NCI-H146 treated with DMSO at 0.1 percent for 48 hours (cell line): Measurements from ENCODE around the gene ZFAND5.
A peak's percentile ranks its signal among the peaks of the same experiment; 100 is the strongest.

Source experiments
- DNase-seq: peaks from one replicate; lab custom pipeline; 2025; ENCODE audit not compliant: unreplicated experiment; lab: John Stamatoyannopoulos, UW

The ZFAND5 gene

DNA sequence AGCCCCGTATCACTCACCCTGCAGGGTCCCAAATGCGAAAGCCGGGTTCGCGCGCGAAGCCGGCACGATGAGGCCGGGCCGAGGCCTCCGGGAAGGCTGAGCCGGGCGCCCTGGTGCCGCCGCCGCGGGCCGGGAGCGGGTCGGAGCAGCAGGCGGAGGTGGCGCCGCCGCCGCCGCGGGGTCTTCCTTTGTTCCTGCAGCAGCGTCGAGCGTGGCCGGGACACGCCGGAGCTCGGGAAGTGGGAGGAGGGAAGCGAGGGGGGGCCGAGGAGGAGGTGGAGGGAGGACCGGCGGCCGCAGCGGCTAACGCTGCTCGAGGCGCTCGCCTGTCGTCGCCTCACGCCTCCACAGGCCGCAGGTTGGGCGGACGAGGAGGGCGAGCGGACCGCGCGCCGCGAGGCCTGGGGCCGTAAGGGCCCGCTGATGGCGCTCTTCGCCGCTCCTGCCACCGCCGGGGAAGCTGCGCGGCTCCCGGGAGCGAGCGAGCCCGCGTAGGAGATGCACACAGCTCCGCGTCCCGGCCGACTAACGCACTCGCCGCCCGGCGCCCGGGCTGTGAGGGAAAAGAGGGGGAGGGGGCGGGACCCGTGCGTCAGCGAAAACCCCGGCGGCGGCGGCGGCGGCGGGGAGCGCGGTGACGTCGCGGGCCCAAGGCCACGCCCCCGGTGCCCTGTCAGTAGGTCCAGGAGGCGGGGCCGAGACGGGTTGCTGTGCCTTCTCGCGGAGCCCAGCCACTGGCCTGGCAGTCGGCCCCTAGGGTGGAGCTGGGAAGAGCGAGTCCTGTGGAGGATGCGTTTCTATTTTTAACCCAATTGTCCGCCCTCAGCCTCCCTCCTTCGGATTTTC is at the start of gene ZFAND5:
Gene ZFAND5 (minus strand): TSS at position 530 of the 846 bp plus-strand sequence. CDS start 4,430 bp downstream, outside the sequence.
- peak; percentile 83 for DNase-seq

GRCh38 chr9:72412483-72413040 is 47.6 kb upstream of the ZFAND5 start:
- DNase-seq, result no peak

DNA sequence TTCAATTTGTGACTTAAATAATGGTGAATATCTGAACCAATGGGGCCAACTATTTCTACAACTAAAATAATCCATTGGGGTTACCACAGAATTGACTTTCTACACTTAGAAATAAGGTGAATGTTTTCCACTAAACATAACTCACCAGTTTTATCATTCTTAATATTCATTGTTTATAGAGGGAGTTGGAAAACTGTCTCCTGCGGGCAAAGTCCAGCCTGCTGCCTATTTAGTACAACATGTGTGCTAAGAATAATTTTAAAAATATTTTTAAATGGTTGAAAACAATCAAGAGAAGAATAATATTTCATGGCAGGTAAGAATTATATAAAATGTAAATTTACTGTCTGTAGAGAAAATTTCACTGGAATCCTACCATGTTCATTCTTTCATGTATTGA is 45.2 kb upstream of the ZFAND5 start:
- DNase-seq, result no peak

DNA sequence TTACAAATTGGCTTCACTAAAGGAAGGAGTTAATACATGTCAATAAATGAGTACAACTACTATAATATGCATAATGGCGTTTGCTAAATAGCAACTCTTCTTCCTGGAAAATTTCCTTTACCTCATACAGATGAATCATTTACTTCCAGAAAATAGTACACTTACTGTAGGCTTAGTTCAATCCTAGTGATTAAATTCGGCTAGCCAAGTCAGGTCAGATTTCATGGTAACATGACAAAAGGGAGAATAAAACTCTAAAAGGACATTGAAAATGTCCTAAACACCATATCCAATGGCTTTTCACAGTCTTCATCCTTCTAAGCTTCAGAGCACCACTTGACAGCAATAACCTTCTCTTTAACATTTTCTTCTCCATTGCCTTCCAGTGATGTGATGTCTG is 42.1 kb upstream of the ZFAND5 start:
- no peak for DNase-seq

- DNase-seq, result no peak
Observed at GRCh38 chr9:72402744-72403143, 37.7 kb upstream of the ZFAND5 start.

DNA sequence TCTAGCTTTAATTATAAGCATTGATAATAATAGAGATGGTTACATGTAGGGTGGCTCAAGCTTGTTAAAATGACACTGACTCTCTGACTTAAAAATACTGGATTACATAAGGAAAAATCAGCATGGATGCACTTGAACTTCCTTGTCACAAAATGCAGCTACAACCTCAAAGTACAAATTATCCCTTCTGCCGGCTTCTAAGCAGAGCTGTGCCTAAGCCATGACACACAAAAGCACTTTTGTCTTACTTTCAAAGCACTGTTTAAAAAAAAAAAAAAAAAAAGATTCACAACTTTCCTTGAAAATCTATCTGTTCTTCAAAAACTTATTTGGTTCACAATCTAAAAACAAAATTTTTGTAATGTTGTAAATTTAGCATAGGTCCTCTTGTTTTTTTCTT is 36.4 kb upstream of the ZFAND5 start:
- DNase-seq, result no peak

- no peak for DNase-seq
Observed at GRCh38 chr9:72400866-72401265, 35.9 kb upstream of the ZFAND5 start.

DNA sequence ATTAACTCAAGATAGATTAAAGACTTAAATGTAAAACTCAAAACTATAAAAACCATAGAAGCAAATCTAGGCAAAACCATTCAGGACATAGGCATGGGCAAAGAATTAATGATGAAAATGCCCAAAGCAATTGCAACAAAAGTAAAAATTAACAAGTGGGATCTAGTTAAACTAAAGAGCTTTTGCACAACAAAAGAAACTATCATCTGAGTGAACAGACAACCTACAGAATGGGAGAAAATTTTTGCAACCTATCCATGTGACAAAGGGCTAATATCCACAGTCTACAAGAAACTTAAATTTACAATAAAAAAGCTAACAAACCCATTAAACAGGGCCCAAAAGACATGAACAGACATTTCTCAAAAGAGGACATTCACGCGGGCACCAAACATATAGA is 34.4 kb upstream of the ZFAND5 start:
- DNase-seq, result no peak

DNA sequence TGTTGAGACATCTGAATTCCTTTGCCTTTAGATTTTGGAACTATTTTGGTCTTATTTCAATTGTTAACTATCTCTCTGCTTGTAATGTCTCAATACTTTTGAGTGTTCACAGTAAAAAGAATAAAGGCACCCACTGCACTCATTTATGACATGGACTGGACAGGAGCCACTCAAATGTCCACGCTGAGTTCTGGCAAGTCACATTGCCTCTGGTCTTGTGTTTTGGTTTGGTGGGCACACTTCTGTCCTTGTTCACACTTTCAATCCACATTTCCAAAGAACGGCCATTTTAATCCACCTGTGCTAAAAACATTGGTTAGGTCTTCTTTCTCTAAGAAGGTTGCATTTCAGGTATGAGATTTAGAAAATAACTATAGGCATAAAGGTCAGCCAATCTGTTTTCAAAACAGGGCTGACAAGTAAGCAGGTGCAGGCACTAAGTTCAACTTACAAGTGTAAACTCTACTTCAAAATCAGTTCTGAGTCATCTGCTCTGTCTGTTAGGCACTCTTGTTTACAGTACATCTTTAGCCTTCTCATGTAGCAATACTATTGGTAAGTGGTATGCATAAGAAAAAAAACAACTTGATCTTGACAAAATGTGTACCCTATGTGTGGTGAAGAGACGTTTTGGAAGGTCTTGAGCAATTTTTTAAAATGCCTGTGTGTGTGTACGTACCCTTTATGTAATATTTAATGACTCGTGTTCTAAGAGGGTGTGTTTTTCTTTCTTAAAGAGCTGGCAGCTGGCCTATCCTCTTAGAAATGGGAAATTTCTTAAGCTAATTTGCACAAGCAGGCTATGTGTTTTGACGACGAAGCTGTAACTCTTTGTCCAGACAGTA is 31.5 kb upstream of the ZFAND5 start:
- DNase-seq, result no peak

- no peak for DNase-seq
Observed at GRCh38 chr9:72394066-72394465, 29.1 kb upstream of the ZFAND5 start.

GRCh38 chr9:72390907-72391306 is 25.9 kb upstream of the ZFAND5 start:
- no peak for DNase-seq

DNA sequence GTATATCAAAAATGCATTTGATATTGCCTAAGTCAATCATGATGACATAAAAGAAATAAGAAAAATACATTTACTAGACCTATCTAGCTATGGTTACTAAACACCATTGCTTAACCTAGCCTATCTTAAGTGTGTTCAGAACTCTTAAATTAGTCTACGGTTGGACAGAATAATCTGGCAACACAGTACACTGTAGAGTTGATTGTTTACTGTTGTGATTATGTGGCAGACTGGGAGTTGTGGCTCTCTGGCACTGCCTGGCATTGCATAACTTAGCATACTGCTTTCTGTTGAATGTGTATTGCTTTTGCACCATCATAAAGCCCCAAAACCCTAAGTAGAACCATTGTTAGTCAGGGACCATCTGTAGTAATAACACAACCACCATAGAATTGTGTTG is 21.2 kb upstream of the ZFAND5 start:
- no peak for DNase-seq

GRCh38 chr9:72384710-72385485 is 19.9 kb upstream of the ZFAND5 start:
- DNase-seq, result no peak

DNA sequence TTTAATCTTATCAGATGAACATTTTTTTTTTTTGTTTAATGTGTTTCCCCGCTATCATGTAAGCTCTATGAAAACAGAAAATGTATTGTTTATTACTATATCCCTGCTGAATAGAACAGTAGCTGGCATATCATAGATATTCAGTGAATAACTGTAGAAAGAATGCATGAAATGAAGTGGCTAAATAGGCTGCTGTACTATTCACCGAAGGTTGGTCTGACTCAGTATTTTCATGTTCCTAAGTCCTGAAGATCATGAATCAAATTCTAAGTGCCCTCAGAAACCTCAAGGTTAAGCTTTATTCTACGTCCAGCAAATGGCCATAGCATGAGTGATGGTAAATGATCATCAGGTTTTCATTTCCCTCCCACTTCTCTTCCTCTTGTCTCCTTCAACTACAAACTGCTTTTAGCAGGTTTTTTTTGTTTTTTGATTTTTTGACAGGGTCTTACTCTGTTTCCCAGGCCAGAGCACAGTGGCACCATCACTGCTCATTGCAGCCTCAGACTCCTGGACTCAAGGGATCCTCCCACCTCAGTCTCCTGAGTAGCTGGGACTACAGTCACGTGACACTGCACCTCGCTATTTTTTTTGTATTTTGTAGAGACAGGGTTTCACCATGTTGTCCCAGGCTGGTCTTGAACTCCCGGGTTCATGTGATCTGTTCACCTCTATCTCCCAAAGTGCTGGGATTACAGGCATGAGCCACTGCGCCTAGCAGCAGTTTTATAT is 19.1 kb upstream of the ZFAND5 start:
- no peak for DNase-seq

DNA sequence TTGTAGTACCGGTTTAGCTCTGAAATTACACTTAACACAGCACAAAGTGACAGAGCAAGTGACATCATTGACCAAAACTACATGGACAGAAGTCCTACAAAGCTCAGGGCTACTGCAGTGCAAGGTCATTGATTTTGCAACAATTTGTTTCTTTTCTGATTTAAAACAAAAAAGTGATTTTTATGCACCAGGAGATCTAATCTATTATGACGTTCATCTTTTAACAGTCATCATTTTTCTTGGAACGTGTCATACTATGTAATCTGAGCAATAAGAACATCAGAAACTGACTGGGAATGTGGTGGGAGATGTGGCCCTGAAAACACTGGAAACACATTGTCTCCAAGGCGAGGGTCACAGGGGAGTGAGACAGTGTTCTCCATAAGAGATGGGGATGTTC is 17.4 kb upstream of the ZFAND5 start:
- DNase-seq, result no peak

DNA sequence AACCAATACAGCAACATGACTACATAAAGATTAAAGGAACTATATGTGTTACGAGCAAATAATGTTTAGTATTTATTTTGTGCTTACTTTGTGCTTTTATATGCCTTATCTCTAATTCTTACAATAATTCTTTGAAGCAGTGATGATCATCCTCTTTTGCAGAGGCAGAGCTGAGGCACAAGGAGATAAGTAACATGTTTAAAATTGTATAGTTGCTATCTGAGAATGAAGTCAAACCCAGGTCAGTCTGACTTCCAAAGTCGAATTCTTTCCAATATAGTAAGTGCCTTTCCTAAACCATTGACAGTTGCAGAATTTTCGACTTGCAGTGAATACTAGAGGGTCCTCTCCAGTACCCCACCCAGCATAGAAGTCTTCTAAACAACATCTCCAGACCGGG is 12.0 kb upstream of the ZFAND5 start:
- no peak for DNase-seq

DNA sequence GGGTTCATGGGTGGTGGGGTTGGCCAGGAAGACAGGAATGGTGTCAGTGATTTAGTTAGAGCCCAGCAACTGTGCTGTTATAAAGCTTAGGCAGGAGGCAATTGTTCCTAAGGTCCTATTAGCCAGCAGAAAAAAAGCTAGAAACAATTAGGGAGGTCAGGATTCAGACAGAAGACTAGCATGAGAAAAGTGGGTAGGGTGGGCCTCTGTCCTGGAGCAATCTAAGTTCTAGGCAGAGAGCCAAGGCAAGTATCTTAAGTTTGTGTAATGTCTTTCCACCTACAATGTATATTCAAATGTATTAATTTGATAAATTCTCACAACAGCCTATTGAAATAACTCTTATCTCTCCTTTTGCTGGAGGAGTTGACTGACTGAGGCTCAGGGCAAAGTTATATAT is 6.1 kb upstream of the ZFAND5 start:
- DNase-seq, result no peak

GRCh38 chr9:72365525-72366256 is 683 bp upstream of the ZFAND5 start:
- DNase-seq, result peak; percentile 55

DNA sequence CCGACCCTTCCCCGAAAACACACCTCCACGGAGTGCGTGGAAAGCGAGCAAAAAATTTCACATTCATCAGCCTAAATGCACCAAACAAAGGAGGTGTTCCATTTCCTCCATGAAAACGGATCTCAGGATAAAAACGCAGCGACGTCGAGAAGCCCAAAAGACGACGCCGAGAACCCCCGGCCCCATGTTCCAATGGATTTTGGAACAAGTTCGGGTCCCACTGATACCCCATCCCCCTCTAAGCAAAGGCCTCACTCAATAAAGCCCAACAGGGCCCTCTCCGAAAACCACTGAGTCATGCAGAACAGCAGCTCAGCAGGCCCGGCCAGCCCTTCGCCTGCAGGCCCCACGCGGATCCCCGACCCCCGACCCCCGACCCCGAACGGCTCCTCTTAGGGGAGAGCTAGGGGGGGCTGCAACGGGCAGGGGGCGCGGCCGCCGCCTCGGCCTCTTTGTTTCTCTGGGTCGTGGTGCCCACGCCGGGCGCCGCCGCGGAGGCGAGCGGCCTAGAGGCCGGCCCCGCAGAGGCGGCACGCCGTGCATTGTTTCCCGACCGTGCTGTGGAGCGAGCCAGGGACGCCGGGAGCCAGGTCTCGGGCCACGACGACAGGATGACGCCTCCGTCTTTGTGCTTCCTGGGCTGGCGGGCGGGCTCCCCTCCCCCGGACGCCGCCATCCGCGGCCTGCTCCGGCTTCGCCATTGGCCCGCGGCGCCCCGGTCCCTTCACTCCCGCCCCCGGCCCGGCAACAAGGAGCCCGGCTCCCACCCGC is 915 bp downstream of the ZFAND5 start:
- DNase-seq, result no peak
